ENCODE measurements around the gene SNF8. TPM values are rescaled to one million over a fixed set of nuclear protein-coding genes. Genes with fewer than 3 reads are reported as not detected.
A peak's percentile ranks its signal among the peaks of the same experiment; 100 is the strongest.

SNF8 gene
- total RNA-seq, 1 experiment from 2014 or later = 129 TPM

- no peak overlapping the region for H2AK5ac ChIP-seq (ENCODE audit: insufficient read length, low read length)
- H3K9me3 Mint-ChIP-seq = no peaks in the 10 kb centered on the region
Measured at GRCh38 chr17:48954300-48954755, 9.7 kb upstream of the SNF8 start.

More at GRCh38 chr17:48954300-48954755, 9.7 kb upstream of the SNF8 start:
- H3K23me2 ChIP-seq (ENCODE audit: insufficient read length, low read depth, low read length, poor library complexity, severe bottlenecking) = no peaks in the 10 kb centered on the region
- peak overlapping the region; percentile 81 for H2AFZ ChIP-seq (ENCODE audit: low read length)
- no peak overlapping the region for H2BK15ac ChIP-seq (ENCODE audit: low read depth, low read length)
- H3K4me3 Mint-ChIP-seq = no peak overlapping the region
- H3K9me3 ChIP-seq (ENCODE audit: control insufficient read depth, low read depth, low read length) = no peaks in the 10 kb centered on the region
- H3K4me1 Mint-ChIP-seq = peaks cover 11 to 15% of the 10 kb centered on the region in 2 experiments
- no peaks in the 10 kb centered on the region for H3K27me3 ChIP-seq (ENCODE audit: insufficient read depth, low read length)
- H3K4me1 ChIP-seq (ENCODE audit: insufficient read depth, low read length) = peaks cover 3% of the 10 kb centered on the region; the same call in 1 of the 2 replicates
- no peak overlapping the region for H3K4ac ChIP-seq (ENCODE audit: low read depth, low read length)
- no peak overlapping the region for H2BK120ac ChIP-seq (ENCODE audit: low read depth, low read length, poor library complexity, severe bottlenecking)
- no peak overlapping the region; a peak in 1 of 7 replicates for H3K27ac Mint-ChIP-seq
- WGBS (ENCODE audit: extremely low coverage, insufficient read length, low lambda C conversion rate) = no CpG with 5 or more reads among the region's 7 CpGs
- no peak overlapping the region for H4K8ac ChIP-seq (replicated peaks; ENCODE audit: insufficient read length, low read depth, low read length)
- no peak overlapping the region for H3K9ac ChIP-seq (ENCODE audit: extremely low read depth, insufficient read length, low read length)
- no peak overlapping the region for H4K5ac ChIP-seq (ENCODE audit: insufficient read length, low read depth, low read length)
- H2BK5ac ChIP-seq (ENCODE audit: insufficient read length, low read length) = no peak overlapping the region
- H4K91ac ChIP-seq (ENCODE audit: insufficient read length, low read depth, low read length) = no peak overlapping the region
- no peaks in the 10 kb centered on the region for H3K79me1 ChIP-seq (ENCODE audit: insufficient read depth, low read depth, low read length, poor library complexity, severe bottlenecking)
- H3K14ac ChIP-seq (ENCODE audit: insufficient read depth, low read length) = no peak overlapping the region
- no peaks in the 10 kb centered on the region for H4K20me1 ChIP-seq (ENCODE audit: control insufficient read depth, insufficient read depth, insufficient read length)
- no peaks in the 10 kb centered on the region for H3K36me3 Mint-ChIP-seq (ENCODE audit: insufficient read depth in 1 of 3, low read depth in 3 of 3)
- TF ChIP-seq CTCF (conservative IDR thresholded peaks at IDR 0.05) = peak; percentile 76
- no peak overlapping the region for H3K27ac ChIP-seq (ENCODE audit: insufficient read length, low read depth, low read length)
- no peak overlapping the region for H3K56ac ChIP-seq (ENCODE audit: insufficient read length, low read depth, low read length)
- H2BK12ac ChIP-seq (ENCODE audit: insufficient read length, low read depth, low read length) = no peak overlapping the region
- H3K27me3 Mint-ChIP-seq (ENCODE audit: low read depth) = peaks cover 2% of the 10 kb centered on the region; the same call in 1 of the 2 replicates
- H2BK20ac ChIP-seq (ENCODE audit: low read depth, low read length, poor library complexity, severe bottlenecking) = no peak overlapping the region
- no peak overlapping the region for H3T11ph ChIP-seq (ENCODE audit: low read length)
- H3K23ac ChIP-seq (ENCODE audit: insufficient read length, low read depth, low read length) = no peak overlapping the region
- no peak overlapping the region for H3K18ac ChIP-seq (ENCODE audit: insufficient read length, low read depth, low read length)
- H3K79me2 ChIP-seq (ENCODE audit: insufficient read depth, low read length) = no peaks in the 10 kb centered on the region
- no peak overlapping the region for H3K4me2 ChIP-seq (ENCODE audit: insufficient read depth, insufficient read length, low read length)
- peak; percentile 84 for DNase-seq
